WTC11 (cell line): ENCODE measurements around the gene PLPP1. TPM values are rescaled to one million over a fixed set of nuclear protein-coding genes. Genes with fewer than 3 reads are reported as not detected.

Experiments used
- ATAC-seq: fragments of 200-7000 bp; cut with Tn5 transposase; 2 replicates; pipeline ENCODE4 v1.10.0; 2021; ENCODE audit warnings: mild to moderate bottlenecking, moderate library complexity
- CTCF ChIA-PET: fragments of 300-600 bp; sonication (Branson Sonifier 250); formaldehyde crosslinking; loops from one replicate; lab custom pipeline; 2021; ENCODE audit warnings: antibody characterized with exemption; lab: Charles Lee
- POLR2A ChIA-PET: fragments of 350-600 bp; sonication (Branson Sonifier 250); formaldehyde crosslinking; loops from one replicate; lab custom pipeline; 2021; ENCODE audit warnings: antibody characterized with exemption; lab: Charles Lee
- DNase-seq: peaks from one replicate; pipeline ENCODE4 v3.0.0; 2021; ENCODE audit warnings: low spot score
- H3K27ac Mint-ChIP-seq: 2 replicates; pipeline ENCODE4 v1.8.0; 2021; ENCODE audit warnings: mixed read lengths
- H3K27me3 Mint-ChIP-seq: 2 replicates; pipeline ENCODE4 v1.8.0; 2021; ENCODE audit warnings: low read depth, mild to moderate bottlenecking, moderate library complexity, mixed read lengths
- H3K36me3 Mint-ChIP-seq: 2 replicates; pipeline ENCODE4 v1.8.0; 2021; ENCODE audit warnings: mixed read lengths
- H3K4me1 Mint-ChIP-seq: 2 replicates; pipeline ENCODE4 v1.8.0; 2022; ENCODE audit warnings: mixed read lengths
- H3K4me3 Mint-ChIP-seq: 2 replicates; pipeline ENCODE4 v1.8.0; 2021; ENCODE audit warnings: mild to moderate bottlenecking, moderate library complexity, mixed read lengths
- H3K9me3 Mint-ChIP-seq: 2 replicates; pipeline ENCODE4 v1.8.0; 2021; ENCODE audit warnings: mixed read lengths
- CDX4 ChIP-seq: fragments of 250-450 bp; sonication (Bioruptor Pico); IDR thresholded peaks from 2 replicates; pipeline ENCODE4 v1.9.0; 2021; ENCODE audit warnings: moderate library complexity, mild to moderate bottlenecking, inconsistent platforms, borderline replicate concordance
- ESRRA ChIP-seq: sonication (generic); formaldehyde crosslinking; IDR thresholded peaks from 2 replicates; pipeline ENCODE4 v1.8.1; 2022; ENCODE audit warnings: mild to moderate bottlenecking, missing genetic modification reagents, borderline replicate concordance
- GABPB1 ChIP-seq: sonication (generic); formaldehyde crosslinking; IDR thresholded peaks from 2 replicates; pipeline ENCODE4 v1.8.1; 2023; ENCODE audit warnings: mild to moderate bottlenecking, missing genetic modification reagents
- GTF2I ChIP-seq: fragments of 250-450 bp; sonication (Bioruptor Pico); conservative IDR thresholded peaks from 2 replicates; pipeline ENCODE4 v1.4.0; 2021; ENCODE audit warnings: mild to moderate bottlenecking
- KAT7 ChIP-seq: sonication (generic); formaldehyde crosslinking; IDR thresholded peaks from 2 replicates; pipeline ENCODE4 v1.8.1; 2023; ENCODE audit warnings: missing genetic modification reagents, mild to moderate bottlenecking, borderline replicate concordance
- MLX ChIP-seq: sonication (generic); formaldehyde crosslinking; IDR thresholded peaks from 2 replicates; pipeline ENCODE4 v1.8.1; 2023; ENCODE audit warnings: mild to moderate bottlenecking, missing genetic modification reagents, moderate library complexity
- PREB ChIP-seq: sonication (generic); formaldehyde crosslinking; IDR thresholded peaks from 2 replicates; pipeline ENCODE4 v1.8.1; 2022; ENCODE audit warnings: mild to moderate bottlenecking, missing genetic modification reagents, moderate library complexity, borderline replicate concordance
- SMAD4 ChIP-seq: sonication (generic); formaldehyde crosslinking; IDR thresholded peaks from 2 replicates; pipeline ENCODE4 v1.8.0; 2022; ENCODE audit warnings: mild to moderate bottlenecking, missing genetic modification reagents
- SP1 ChIP-seq: sonication (generic); formaldehyde crosslinking; conservative IDR thresholded peaks from 2 replicates; pipeline ENCODE4 v1.8.1; 2022; ENCODE audit warnings: missing genetic modification reagents
- STAT6 ChIP-seq: sonication (generic); formaldehyde crosslinking; conservative IDR thresholded peaks from 2 replicates; pipeline ENCODE4 v1.8.1; 2023; ENCODE audit warnings: mild to moderate bottlenecking, low read depth, missing genetic modification reagents, moderate library complexity
- TCF7 ChIP-seq: sonication (generic); formaldehyde crosslinking; IDR thresholded peaks from 2 replicates; pipeline ENCODE4 v1.8.0; 2022; ENCODE audit warnings: mild to moderate bottlenecking, low read depth, missing genetic modification reagents, moderate library complexity
- TEAD1 ChIP-seq: sonication (generic); formaldehyde crosslinking; IDR thresholded peaks from 2 replicates; pipeline ENCODE4 v1.8.0; 2022; ENCODE audit warnings: mild to moderate bottlenecking, missing genetic modification reagents
- USF1 ChIP-seq: sonication (generic); formaldehyde crosslinking; IDR thresholded peaks from 2 replicates; pipeline ENCODE4 v1.8.0; 2022; ENCODE audit warnings: mild to moderate bottlenecking, missing genetic modification reagents
- ZNF138 ChIP-seq: sonication (generic); formaldehyde crosslinking; conservative IDR thresholded peaks from 2 replicates; pipeline ENCODE4 v1.8.1; 2022; ENCODE audit warnings: mild to moderate bottlenecking, moderate library complexity, missing genetic modification reagents
- ZNF317 ChIP-seq: sonication (generic); formaldehyde crosslinking; IDR thresholded peaks from 2 replicates; pipeline ENCODE4 v1.8.1; 2023; ENCODE audit warnings: low read depth, mild to moderate bottlenecking, moderate library complexity, missing genetic modification reagents, borderline replicate concordance
- ZNF396 ChIP-seq: fragments of 250-450 bp; sonication (Bioruptor Pico); IDR thresholded peaks from 2 replicates; pipeline ENCODE4 v1.8.0; 2021; ENCODE audit warnings: mild to moderate bottlenecking, moderate library complexity, borderline replicate concordance
- ZNF671 ChIP-seq: fragments of 250-450 bp; sonication (Bioruptor Pico); IDR thresholded peaks from 2 replicates; pipeline ENCODE4 v1.8.0; 2021; ENCODE audit warnings: mild to moderate bottlenecking
- total RNA-seq: library from RNA; stranded (reverse); gene quantifications from 3 replicates; pipeline ENCODE4 v1.2.3, GENCODE V29; 2021
- TF ChIP-seq, protein P1 (sequence below): sonication (generic); formaldehyde crosslinking; IDR thresholded peaks from 2 replicates; pipeline ENCODE4 v1.8.1; 2023; ENCODE audit warnings: mild to moderate bottlenecking, missing genetic modification reagents
- TF ChIP-seq, protein P2 (sequence below): sonication (generic); formaldehyde crosslinking; IDR thresholded peaks from 2 replicates; pipeline ENCODE4 v1.8.1; 2022; ENCODE audit warnings: missing genetic modification reagents, borderline replicate concordance

The PLPP1 gene
- total RNA-seq, 1 experiment from 2014 or later = 43.2 TPM

DNA sequence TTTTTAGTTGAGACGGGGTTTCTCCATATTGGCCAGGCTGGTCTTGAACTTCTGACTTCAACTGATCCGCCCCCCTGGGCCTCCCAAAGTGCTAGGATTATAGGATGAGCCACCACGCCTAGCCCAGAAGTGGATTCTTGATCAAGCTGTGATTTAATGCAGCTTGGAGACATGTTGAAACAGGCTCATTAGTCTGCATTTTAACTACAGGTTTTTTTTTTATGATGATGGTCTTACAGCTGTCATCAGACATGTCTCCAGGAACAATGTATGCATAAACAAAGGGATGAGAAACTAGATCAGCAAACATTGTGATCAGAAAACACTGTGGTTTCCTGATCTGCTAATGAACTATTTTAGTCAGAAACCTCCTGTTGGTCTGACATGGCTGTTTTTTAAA, 30.0 kb upstream of the PLPP1 start:
- ATAC-seq (no peak), DNase-seq (no peak)
- Mint-ChIP-seq H3K9me3 (no peaks in the 10 kb centered on the region), H3K27ac (no peak overlapping the region), H3K27me3 (no peaks in the 10 kb centered on the region), H3K4me3 (no peak overlapping the region), H3K36me3 (no peaks in the 10 kb centered on the region), H3K4me1 (peaks cover 13% of the 10 kb centered on the region)
- TF ChIP-seq TCF7 (CRISPR knock-in tag) (no peak), CDX4 (no peak), STAT6 (CRISPR knock-in tag) (no peak), PREB (CRISPR knock-in tag) (no peak), ESRRA (CRISPR knock-in tag) (no peak), ZNF317 (CRISPR knock-in tag) (no peak), SP1 (CRISPR knock-in tag) (no peak), GABPB1 (CRISPR knock-in tag) (no peak), GTF2I (CRISPR knock-in tag) (no peak), MLX (CRISPR knock-in tag) (no peak), USF1 (CRISPR knock-in tag) (no peak), ZNF138 (no peak), KAT7 (CRISPR knock-in tag) (no peak), ZNF396 (no peak), ZNF671 (CRISPR knock-in tag) (no peak), TEAD1 (CRISPR knock-in tag) (no peak), SMAD4 (no peak)
- TF ChIP-seq, protein P1, sequence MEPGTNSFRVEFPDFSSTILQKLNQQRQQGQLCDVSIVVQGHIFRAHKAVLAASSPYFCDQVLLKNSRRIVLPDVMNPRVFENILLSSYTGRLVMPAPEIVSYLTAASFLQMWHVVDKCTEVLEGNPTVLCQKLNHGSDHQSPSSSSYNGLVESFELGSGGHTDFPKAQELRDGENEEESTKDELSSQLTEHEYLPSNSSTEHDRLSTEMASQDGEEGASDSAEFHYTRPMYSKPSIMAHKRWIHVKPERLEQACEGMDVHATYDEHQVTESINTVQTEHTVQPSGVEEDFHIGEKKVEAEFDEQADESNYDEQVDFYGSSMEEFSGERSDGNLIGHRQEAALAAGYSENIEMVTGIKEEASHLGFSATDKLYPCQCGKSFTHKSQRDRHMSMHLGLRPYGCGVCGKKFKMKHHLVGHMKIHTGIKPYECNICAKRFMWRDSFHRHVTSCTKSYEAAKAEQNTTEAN (CRISPR knock-in tag) = no peak
- TF ChIP-seq, protein P2, sequence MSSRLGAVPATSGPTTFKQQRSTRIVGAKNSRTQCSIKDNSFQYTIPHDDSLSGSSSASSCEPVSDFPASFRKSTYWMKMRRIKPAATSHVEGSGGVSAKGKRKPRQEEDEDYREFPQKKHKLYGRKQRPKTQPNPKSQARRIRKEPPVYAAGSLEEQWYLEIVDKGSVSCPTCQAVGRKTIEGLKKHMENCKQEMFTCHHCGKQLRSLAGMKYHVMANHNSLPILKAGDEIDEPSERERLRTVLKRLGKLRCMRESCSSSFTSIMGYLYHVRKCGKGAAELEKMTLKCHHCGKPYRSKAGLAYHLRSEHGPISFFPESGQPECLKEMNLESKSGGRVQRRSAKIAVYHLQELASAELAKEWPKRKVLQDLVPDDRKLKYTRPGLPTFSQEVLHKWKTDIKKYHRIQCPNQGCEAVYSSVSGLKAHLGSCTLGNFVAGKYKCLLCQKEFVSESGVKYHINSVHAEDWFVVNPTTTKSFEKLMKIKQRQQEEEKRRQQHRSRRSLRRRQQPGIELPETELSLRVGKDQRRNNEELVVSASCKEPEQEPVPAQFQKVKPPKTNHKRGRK = no peak
- POLR2A ChIA-PET = interaction anchor here (0.6 kb wide), 1 partner anchor 126 kb away, joined by 4 read pairs; no protein-coding TSS in a partner anchor
- CTCF ChIA-PET = no interaction called here
